Kidney (tissue), 14 donors: Measurements from ENCODE around the gene RASAL1. TPM values are rescaled to one million over a fixed set of nuclear protein-coding genes. Genes with fewer than 3 reads are reported as not detected.

ENCODE experiments used
- DNase-seq, 5 donors: peaks; one replicate each; pipeline ENCODE4 v3.0.0-alpha.2; 2013 to 2020
- FAIRE-seq: peaks from 2 replicates; lab custom pipeline; 2012; peaks lifted over from hg19 to GRCh38; lab: Jason Lieb, UNC
- H3K27ac ChIP-seq, 2 donors: one replicate each; pipeline ENCODE4 v1.7.0; 2013; ENCODE audit warnings: low read depth in 2 of 2, low read length in 2 of 2, inconsistent platforms in 1 of 2
- H3K27me3 ChIP-seq: one replicate; pipeline ENCODE4 v1.7.1; 2013; ENCODE audit warnings: low read length, inconsistent platforms; ENCODE audit not compliant: control insufficient read depth, insufficient read depth
- H3K36me3 ChIP-seq, 3 donors: one replicate each; pipeline versions ENCODE4 v1.7.0 to v1.7.1; 2013; ENCODE audit warnings: low read length in 3 of 3, control low read depth in 1 of 3, inconsistent platforms in 1 of 3; ENCODE audit not compliant: insufficient read depth in 3 of 3, control insufficient read depth in 2 of 3
- H3K4me1 ChIP-seq, 3 donors: one replicate each; pipeline versions ENCODE4 v1.7.0 to v1.7.1; 2013; ENCODE audit warnings: low read length in 3 of 3, inconsistent platforms in 1 of 3, low read depth in 1 of 3; ENCODE audit not compliant: control insufficient read depth in 2 of 3, insufficient read depth in 2 of 3
- H3K4me3 ChIP-seq, 3 donors: one replicate each; pipeline versions ENCODE4 v1.7.0 to v1.8.1; 2013; ENCODE audit warnings: low read length in 3 of 3, control low read depth in 1 of 3, inconsistent platforms in 1 of 3
- H3K9ac ChIP-seq, 3 donors: one replicate each; pipeline versions ENCODE4 v1.7.0 to v1.7.1; 2013; ENCODE audit warnings: low read length in 3 of 3, control low read depth in 1 of 3, inconsistent platforms in 1 of 3
- H3K9me3 ChIP-seq, 3 donors: one replicate each; pipeline versions ENCODE4 v1.7.0 to v1.7.1; 2013; ENCODE audit warnings: low read length in 3 of 3, control low read depth in 1 of 3, inconsistent platforms in 1 of 3; ENCODE audit not compliant: control insufficient read depth in 2 of 3, insufficient read depth in 1 of 3
- intact Hi-C: fragments of 100-400 bp; cut with DNase I; formaldehyde crosslinking; loops from one replicate; pipeline ENCODE4 v1.11.1; 2022
- polyA plus RNA-seq: library from polyadenylated mRNA; stranded (reverse); fragments of 350-450 nt; fragmentation: Illumina TruSeq; extraction: RNeasy Lipid Tissue Mini Kit (QIAGEN cat#74804); gene quantifications from one replicate; pipeline ENCODE4 v1.2.3, GENCODE V29; 2014; ENCODE audit warnings: low read depth, low replicate concordance; ENCODE audit not compliant: insufficient read depth
- total RNA-seq: library from RNA; stranded (reverse); fragmentation: NEBNext Ultra II Directional; extraction: Animal tissue kit (Norgen Biotek cat#: 25700); gene quantifications from one replicate; pipeline ENCODE4 v1.2.1, GENCODE V29; 2021
- TF ChIP-seq, protein P1 (sequence below): IDR thresholded peaks from 3 replicates; pipeline ENCODE4 v1.5.1; 2012; ENCODE audit warnings: mild to moderate bottlenecking, moderate library complexity, borderline replicate concordance; ENCODE audit not compliant: insufficient read depth; ENCODE audit errors: extremely low read depth
- donor health status: control.
- donor health status: control.
- donor health status: control.
- donor health status: control.
- donor health status: control.
- donor health status: DM: yes; HTN: yes; CAD: no.
- donor health status: Normal renal cell carcinoma (clear cell type).

Gene RASAL1
- total and polyA plus RNA-seq, 2 donors from 2014 or later, result 23.5 to 58.3 TPM

DNA sequence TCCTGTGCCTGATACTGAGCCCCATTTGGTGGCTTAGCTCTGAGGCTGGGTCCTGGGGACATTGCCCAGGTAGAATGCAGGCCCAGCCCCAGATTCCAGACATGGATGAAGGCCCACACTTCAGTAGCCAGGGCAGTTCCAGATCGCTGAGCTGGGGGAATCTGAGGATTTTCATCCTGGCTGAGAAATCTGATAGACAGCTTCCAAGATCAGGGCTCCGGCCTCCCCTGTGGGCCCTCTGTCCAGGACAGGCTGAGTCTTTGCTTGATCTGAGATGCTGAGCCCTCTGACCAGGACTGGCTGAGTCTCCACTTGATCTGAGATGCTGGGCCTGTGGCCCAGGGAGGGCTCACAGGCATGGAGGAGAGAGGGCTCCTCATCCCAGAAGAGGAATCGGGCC is 3.3 kb upstream of the RASAL1 start:
- Histone ChIP-seq H3K9ac (no peak overlapping the region), H3K27ac (peak overlapping the region; percentile 19 to 72), H3K4me1 (peaks cover 0 to 11% (median 10%) of the 10 kb centered on the region in 3 donors), H3K9me3 (no peaks in the 10 kb centered on the region), H3K36me3 (no peaks in the 10 kb centered on the region), H3K27me3 (no peaks in the 10 kb centered on the region), H3K4me3 (no peak overlapping the region)
- TF ChIP-seq, protein P1, sequence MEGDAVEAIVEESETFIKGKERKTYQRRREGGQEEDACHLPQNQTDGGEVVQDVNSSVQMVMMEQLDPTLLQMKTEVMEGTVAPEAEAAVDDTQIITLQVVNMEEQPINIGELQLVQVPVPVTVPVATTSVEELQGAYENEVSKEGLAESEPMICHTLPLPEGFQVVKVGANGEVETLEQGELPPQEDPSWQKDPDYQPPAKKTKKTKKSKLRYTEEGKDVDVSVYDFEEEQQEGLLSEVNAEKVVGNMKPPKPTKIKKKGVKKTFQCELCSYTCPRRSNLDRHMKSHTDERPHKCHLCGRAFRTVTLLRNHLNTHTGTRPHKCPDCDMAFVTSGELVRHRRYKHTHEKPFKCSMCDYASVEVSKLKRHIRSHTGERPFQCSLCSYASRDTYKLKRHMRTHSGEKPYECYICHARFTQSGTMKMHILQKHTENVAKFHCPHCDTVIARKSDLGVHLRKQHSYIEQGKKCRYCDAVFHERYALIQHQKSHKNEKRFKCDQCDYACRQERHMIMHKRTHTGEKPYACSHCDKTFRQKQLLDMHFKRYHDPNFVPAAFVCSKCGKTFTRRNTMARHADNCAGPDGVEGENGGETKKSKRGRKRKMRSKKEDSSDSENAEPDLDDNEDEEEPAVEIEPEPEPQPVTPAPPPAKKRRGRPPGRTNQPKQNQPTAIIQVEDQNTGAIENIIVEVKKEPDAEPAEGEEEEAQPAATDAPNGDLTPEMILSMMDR, result no peak
- peak; percentile 70 to 90 (median 81) for DNase-seq
- FAIRE-seq, result no peak
- intact Hi-C loops, result no loop called here

DNA sequence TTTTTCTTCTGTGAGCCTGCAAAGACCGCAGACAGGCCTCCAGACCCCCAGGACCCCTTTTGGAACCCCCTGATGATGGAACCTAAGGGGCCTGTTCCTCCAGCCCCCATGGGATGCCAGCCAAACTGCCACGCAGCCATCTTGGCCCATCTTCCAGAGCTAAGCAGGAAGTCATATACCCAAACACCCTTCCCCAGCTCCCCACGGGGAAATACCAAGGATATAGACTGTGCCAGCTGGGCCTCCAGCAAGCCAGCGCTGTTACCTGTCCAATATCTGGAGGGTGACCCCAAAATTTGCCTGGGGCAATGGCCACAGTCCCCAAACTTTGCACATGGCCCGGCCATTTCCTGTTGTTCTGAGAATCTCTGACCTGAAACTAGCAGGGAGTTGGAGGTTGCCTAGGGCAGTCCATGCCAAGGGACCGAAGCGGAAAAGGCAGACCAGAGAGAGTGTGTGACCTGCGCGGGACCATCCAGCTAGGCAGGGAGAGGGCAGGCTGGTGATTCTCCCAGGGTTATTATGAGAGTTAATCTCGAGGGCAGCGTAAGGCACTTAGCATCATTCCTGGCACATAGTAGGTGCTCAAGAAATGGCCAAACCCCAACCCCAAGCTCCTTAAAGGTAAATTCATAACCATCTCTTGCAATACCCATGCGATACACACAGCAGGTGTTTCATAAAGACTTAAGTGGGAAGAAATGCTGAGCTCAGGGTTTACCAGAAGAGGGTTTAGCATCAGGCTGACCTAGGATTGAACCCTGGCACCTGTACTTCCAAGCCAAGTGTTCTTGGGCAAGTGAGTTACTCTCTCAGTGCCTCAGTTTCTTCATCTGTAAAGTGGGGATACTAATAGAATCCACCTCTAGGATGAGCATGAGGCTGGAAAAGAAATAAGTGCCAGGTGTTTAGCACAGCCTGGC is 2.6 kb upstream of the RASAL1 start:
- Histone ChIP-seq H3K9ac (no peak overlapping the region), H3K9me3 (no peaks in the 10 kb centered on the region), H3K27me3 (no peaks in the 10 kb centered on the region), H3K4me1 (peaks cover 0 to 11% (median 10%) of the 10 kb centered on the region in 3 donors), H3K27ac (peak overlapping the region; percentile 19 to 72), H3K4me3 (no peak overlapping the region), H3K36me3 (no peaks in the 10 kb centered on the region)
- TF ChIP-seq, protein P1, result no peak
- intact Hi-C loops, result no loop called here
- DNase-seq (peak in 1 of 5 donors; percentile 48), FAIRE-seq (no peak)

GRCh38 chr12:113136990-113137511 is 1.5 kb upstream of the RASAL1 start:
- H3K36me3 ChIP-seq, result no peaks in the 10 kb centered on the region
- FAIRE-seq, result no peak
- H3K27me3 ChIP-seq, result no peaks in the 10 kb centered on the region
- H3K9me3 ChIP-seq, result no peaks in the 10 kb centered on the region
- H3K27ac ChIP-seq, result peak overlapping the region in 1 of 2 donors; percentile 51
- peak in 1 of 5 donors; percentile 74 for DNase-seq
- H3K9ac ChIP-seq, result no peak overlapping the region
- peaks cover 0 to 10% (median 9%) of the 10 kb centered on the region in 3 donors for H3K4me1 ChIP-seq
- TF ChIP-seq, protein P1, result no peak
- no peak overlapping the region for H3K4me3 ChIP-seq
- intact Hi-C loops, result no loop called here
